ENCODE measurements around the gene RTN4IP1.
"Not testable (repeated sequence)": the region's sequence is repeated elsewhere in the genome, so short reads cannot be mapped to it uniquely, and the experiment has no call there.

Gene RTN4IP1

DNA sequence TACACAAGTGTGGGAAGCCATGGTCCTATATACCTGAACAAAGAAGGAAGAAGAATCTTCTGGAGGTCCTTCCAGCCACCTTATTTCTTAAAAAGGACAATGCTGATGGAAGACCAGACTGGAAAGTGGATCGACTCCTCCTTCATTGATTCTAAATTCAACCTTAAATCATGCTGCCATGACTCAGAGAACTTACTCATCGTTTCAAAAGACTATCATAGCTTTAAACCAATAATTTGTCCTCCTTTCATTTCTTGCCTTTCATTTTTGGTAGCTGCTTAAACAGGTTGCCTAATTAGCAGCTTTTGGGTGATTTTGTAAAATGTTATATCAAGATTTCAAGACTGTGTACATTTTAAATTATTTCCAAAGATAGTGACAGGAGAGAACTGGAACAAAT, 60.8 kb downstream of the RTN4IP1 start:
- CTCF ChIA-PET: interaction anchor here (0.9 to 25.8 kb wide), 6 partner anchors 8 to 411 kb away, joined by 3 to 926 read pairs (median 9); no protein-coding TSS in a partner anchor
- POLR2A ChIA-PET: no interaction called here
- no peak for DNase-seq (ENCODE audit: low read depth, low spot score)

DNA sequence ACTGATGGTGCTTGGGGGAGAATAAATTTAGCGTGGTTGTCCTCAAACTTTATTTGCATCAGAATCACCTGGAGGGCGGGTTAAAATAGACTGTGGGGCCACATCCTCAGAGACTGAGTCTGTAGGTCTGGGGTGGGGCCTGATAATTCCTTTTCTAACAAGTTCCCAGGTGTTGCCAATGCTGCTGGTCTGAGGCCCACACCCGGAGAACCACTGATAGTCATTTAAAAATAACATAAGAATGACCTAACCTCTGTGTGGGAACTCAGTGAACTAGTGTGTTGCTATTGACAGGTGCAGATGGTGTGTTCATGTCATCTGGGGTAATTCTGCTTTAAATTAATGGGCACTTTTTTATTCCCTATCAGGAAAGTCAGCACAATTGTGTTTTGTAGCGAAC, 64.8 kb downstream of the RTN4IP1 start:
- H3K4me3 ChIP-seq (ENCODE audit: low read depth, low read length): no peak overlapping the region
- no peak for DNase-seq (ENCODE audit: low read depth, low spot score)
- ChIA-PET CTCF (interaction anchor here (1.2 to 25.8 kb wide), 10 partner anchors 8 to 416 kb away, joined by 4 to 926 read pairs (median 10); no protein-coding TSS in a partner anchor), POLR2A (no interaction called here)
- TF ChIP-seq, protein P1, sequence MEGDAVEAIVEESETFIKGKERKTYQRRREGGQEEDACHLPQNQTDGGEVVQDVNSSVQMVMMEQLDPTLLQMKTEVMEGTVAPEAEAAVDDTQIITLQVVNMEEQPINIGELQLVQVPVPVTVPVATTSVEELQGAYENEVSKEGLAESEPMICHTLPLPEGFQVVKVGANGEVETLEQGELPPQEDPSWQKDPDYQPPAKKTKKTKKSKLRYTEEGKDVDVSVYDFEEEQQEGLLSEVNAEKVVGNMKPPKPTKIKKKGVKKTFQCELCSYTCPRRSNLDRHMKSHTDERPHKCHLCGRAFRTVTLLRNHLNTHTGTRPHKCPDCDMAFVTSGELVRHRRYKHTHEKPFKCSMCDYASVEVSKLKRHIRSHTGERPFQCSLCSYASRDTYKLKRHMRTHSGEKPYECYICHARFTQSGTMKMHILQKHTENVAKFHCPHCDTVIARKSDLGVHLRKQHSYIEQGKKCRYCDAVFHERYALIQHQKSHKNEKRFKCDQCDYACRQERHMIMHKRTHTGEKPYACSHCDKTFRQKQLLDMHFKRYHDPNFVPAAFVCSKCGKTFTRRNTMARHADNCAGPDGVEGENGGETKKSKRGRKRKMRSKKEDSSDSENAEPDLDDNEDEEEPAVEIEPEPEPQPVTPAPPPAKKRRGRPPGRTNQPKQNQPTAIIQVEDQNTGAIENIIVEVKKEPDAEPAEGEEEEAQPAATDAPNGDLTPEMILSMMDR (IDR thresholded peaks at IDR 0.05; ENCODE audit: insufficient read depth, low read length, missing control alignments): no peak

More for the DNA sequence above, 60.8 kb downstream of the RTN4IP1 start:
- H3K4me3 ChIP-seq (ENCODE audit: low read depth, low read length): no peak overlapping the region
- TF ChIP-seq, protein P1 (IDR thresholded peaks at IDR 0.05; ENCODE audit: insufficient read depth, low read length, missing control alignments): no peak

- no peak overlapping the region for H3K4me3 ChIP-seq (ENCODE audit: low read depth, low read length)
- no peak for DNase-seq (ENCODE audit: low read depth, low spot score)
- TF ChIP-seq, protein P1 (IDR thresholded peaks at IDR 0.05; ENCODE audit: insufficient read depth, low read length, missing control alignments): no peak
- CTCF ChIA-PET: interaction anchor here (1.0 to 25.8 kb wide), 10 partner anchors 8 to 417 kb away, joined by 3 to 926 read pairs (median 10); no protein-coding TSS in a partner anchor
- POLR2A ChIA-PET: no interaction called here
Measured at GRCh38 chr6:106563614-106564013, 65.7 kb downstream of the RTN4IP1 start.

GRCh38 chr6:106561686-106562405, 67.5 kb downstream of the RTN4IP1 start:
- TF ChIP-seq, protein P1 (IDR thresholded peaks at IDR 0.05; ENCODE audit: insufficient read depth, low read length, missing control alignments): no peak
- POLR2A ChIA-PET: no interaction called here
- DNase-seq (ENCODE audit: low read depth, low spot score): no peak
- CTCF ChIA-PET: interaction anchor here (0.8 to 25.8 kb wide), 9 partner anchors 9 to 436 kb away, joined by 3 to 926 read pairs (median 5); no protein-coding TSS in a partner anchor
- no peak overlapping the region for H3K4me3 ChIP-seq (ENCODE audit: low read depth, low read length)

GRCh38 chr6:106560996-106561685, 68.2 kb downstream of the RTN4IP1 start:
- no peak overlapping the region for H3K4me3 ChIP-seq (ENCODE audit: low read depth, low read length)
- CTCF ChIA-PET: interaction anchor here (1.0 to 25.8 kb wide), 7 partner anchors 8 to 437 kb away, joined by 3 to 926 read pairs (median 5); no protein-coding TSS in a partner anchor

DNA sequence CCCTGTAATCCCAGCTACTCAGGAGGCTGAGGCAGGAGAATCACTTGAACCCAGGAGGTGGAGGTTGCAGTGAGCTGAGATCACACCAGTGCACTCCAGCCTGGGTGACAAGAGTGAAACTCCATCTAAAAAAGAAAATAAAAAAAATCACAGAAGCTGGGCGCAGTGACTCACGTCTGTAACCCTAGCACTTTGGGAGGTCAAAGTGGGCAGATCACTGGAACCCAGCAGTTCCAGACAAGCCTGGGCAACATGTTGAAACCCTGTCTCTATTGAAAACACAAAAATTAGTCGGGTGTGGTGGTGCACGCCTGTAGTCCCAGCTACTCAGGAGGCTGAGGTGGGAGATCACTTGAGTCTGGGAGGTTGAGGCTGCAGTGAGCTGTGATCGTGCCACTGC, 69.6 kb downstream of the RTN4IP1 start:
- POLR2A ChIA-PET; DNase-seq (ENCODE audit: low read depth, low spot score); H3K4me3 ChIP-seq (ENCODE audit: low read depth, low read length): not testable (repeated sequence)
- CTCF ChIA-PET: interaction anchor here (1.0 to 25.8 kb wide), 6 partner anchors 10 to 113 kb away, joined by 3 to 926 read pairs (median 10); no protein-coding TSS in a partner anchor

More at GRCh38 chr6:106560996-106561685, 68.2 kb downstream of the RTN4IP1 start:
- POLR2A ChIA-PET: no interaction called here
- no peak for DNase-seq (ENCODE audit: low read depth, low spot score)
- TF ChIP-seq, protein P1 (IDR thresholded peaks at IDR 0.05; ENCODE audit: insufficient read depth, low read length, missing control alignments): no peak

Measured in AG04449 (cell line).